Body of pancreas (tissue), 4 donors: ENCODE measurements around the gene FOXP1. TPM values are rescaled to one million over a fixed set of nuclear protein-coding genes. Genes with fewer than 3 reads are reported as not detected.

Experiments
- ATAC-seq: fragments of 150-250 bp; one replicate; pipeline ENCODE4 v1.9.1; 2016
- DNase-seq, 4 donors: peaks; one replicate each; pipeline ENCODE4 v3.0.0-alpha.2; 2019
- H3K27ac ChIP-seq, 4 donors: fragments of 200-600 bp; sonication (generic); 1 replicate in 3 of 4; 2 replicates in 1 of 4; pipeline versions ENCODE4 v1.5.1 to v1.6.1; 2016 to 2019; ENCODE audit warnings: mild to moderate bottlenecking in 1 of 4, mixed read lengths in 1 of 4, moderate library complexity in 1 of 4
- H3K27me3 ChIP-seq, 2 donors: fragments of 200-600 bp; sonication (generic); one replicate each; pipeline ENCODE4 v1.6.0; 2016; ENCODE audit warnings: mild to moderate bottlenecking in 1 of 2
- H3K36me3 ChIP-seq, 2 donors: fragments of 200-600 bp; sonication (generic); replicated peaks in 1 of 2; 2 replicates each; pipeline ENCODE4 v1.5.1; 2016; ENCODE audit warnings: low read depth in 2 of 2; ENCODE audit not compliant: insufficient read depth in 1 of 2
- H3K4me1 ChIP-seq: fragments of 200-600 bp; sonication (generic); one replicate; pipeline ENCODE4 v1.6.0; 2016
- H3K4me3 ChIP-seq, 2 donors: fragments of 200-600 bp; sonication (generic); 1 replicate in 1 of 2; 2 replicates in 1 of 2; pipeline ENCODE4 v1.5.1; 2016 to 2019
- H3K9me3 ChIP-seq, 3 donors: fragments of 200-600 bp; sonication (generic); 1 replicate in 2 of 3; 2 replicates in 1 of 3; pipeline ENCODE4 v1.5.1; 2016
- CTCF ChIP-seq, 7 experiments: fragments of 450-650 bp in 4 of 7; fragments of 200-600 bp in 3 of 7; sonication (generic) in 3 of 7; IDR thresholded peaks; one replicate each; pipeline ENCODE4 v1.5.1; 2016 to 2019; ENCODE audit warnings: antibody characterized with exemption in 7 of 7
- POLR2A ChIP-seq, 3 donors: fragments of 450-650 bp; IDR thresholded peaks; one replicate each; pipeline ENCODE4 v1.6.1; 2016; ENCODE audit warnings: antibody characterized with exemption in 3 of 3, mild to moderate bottlenecking in 2 of 3
- WGBS, 2 donors: methylation state at CpG; one replicate each; pipeline ENCODE4 v1.1.5; 2017; 5-methylcytosine and 5-hydroxymethylcytosine counted together
- intact Hi-C: fragments of 100-400 bp; cut with DNase I; formaldehyde crosslinking; loops from one replicate; pipeline ENCODE4 v1.15.1; 2023
- total RNA-seq, 2 donors: library from RNA; depleted of rRNA; stranded (reverse); fragments of >200 nt; gene quantifications; one replicate each; pipeline ENCODE4 v1.1.0, GENCODE V29; 2016

Gene FOXP1
- total RNA-seq, 2 donors from 2014 or later: 85.7 to 86.1 TPM

GRCh38 chr3:71525391-71525790, 58.1 kb downstream of the FOXP1 start:
- Histone ChIP-seq H3K4me1 (no peaks in the 10 kb centered on the region), H3K36me3 (no peaks in the 10 kb centered on the region), H3K4me3 (no peak overlapping the region), H3K27ac (no peak overlapping the region), H3K27me3 (no peaks in the 10 kb centered on the region), H3K9me3 (no peaks in the 10 kb centered on the region)
- ATAC-seq (no peak), DNase-seq (no peak)
- intact Hi-C loops: no loop called here
- 78 to 83% methylated on average over 3 of the region's 3 CpGs for WGBS, 2 donors
- TF ChIP-seq CTCF (IDR thresholded peaks at IDR 0.05) (no peak), POLR2A (IDR thresholded peaks at IDR 0.05) (no peak)

GRCh38 chr3:71524672-71525071, 58.9 kb downstream of the FOXP1 start:
- Histone ChIP-seq H3K4me1 (no peaks in the 10 kb centered on the region), H3K4me3 (no peak overlapping the region), H3K36me3 (no peaks in the 10 kb centered on the region), H3K27ac (no peak overlapping the region), H3K27me3 (no peaks in the 10 kb centered on the region), H3K9me3 (no peaks in the 10 kb centered on the region)
- TF ChIP-seq CTCF (IDR thresholded peaks at IDR 0.05) (no peak), POLR2A (IDR thresholded peaks at IDR 0.05) (no peak)
- 61 to 67% methylated on average over 7 of the region's 7 CpGs for WGBS, 2 donors
- ATAC-seq: no peak
- intact Hi-C loops: no loop called here
- DNase-seq: no peak

GRCh38 chr3:71523628-71524027, 59.9 kb downstream of the FOXP1 start:
- 90 to 94% methylated on average over 4 of the region's 4 CpGs for whole genome bisulfite sequencing, 2 donors
- Histone ChIP-seq H3K36me3 (no peaks in the 10 kb centered on the region), H3K27ac (no peak overlapping the region), H3K4me3 (no peak overlapping the region), H3K27me3 (no peaks in the 10 kb centered on the region), H3K4me1 (no peaks in the 10 kb centered on the region), H3K9me3 (no peaks in the 10 kb centered on the region)
- TF ChIP-seq CTCF (IDR thresholded peaks at IDR 0.05) (no peak), POLR2A (IDR thresholded peaks at IDR 0.05) (no peak)
- no peak for DNase-seq
- intact Hi-C loops: no loop called here
- no peak for ATAC-seq

GRCh38 chr3:71521940-71522876, 61.3 kb downstream of the FOXP1 start:
- WGBS, 2 donors: 84 to 91% methylated on average over 7 of the region's 7 CpGs
- no peaks in the 10 kb centered on the region for H3K27me3 ChIP-seq
- DNase-seq: peak in 3 of 4 donors; percentile 19 to 67 (median 38)
- no peak for ATAC-seq
- H3K9me3 ChIP-seq: no peaks in the 10 kb centered on the region
- no peak overlapping the region for H3K4me3 ChIP-seq
- intact Hi-C loops: no loop called here
- no peak overlapping the region for H3K27ac ChIP-seq
- TF ChIP-seq POLR2A (IDR thresholded peaks at IDR 0.05) (no peak), CTCF (IDR thresholded peaks at IDR 0.05) (no peak)
- H3K4me1 ChIP-seq: no peaks in the 10 kb centered on the region
- no peaks in the 10 kb centered on the region for H3K36me3 ChIP-seq

- Histone ChIP-seq H3K36me3 (no peaks in the 10 kb centered on the region), H3K27ac (no peak overlapping the region), H3K4me1 (no peaks in the 10 kb centered on the region), H3K9me3 (no peaks in the 10 kb centered on the region), H3K4me3 (no peak overlapping the region), H3K27me3 (no peaks in the 10 kb centered on the region)
- ATAC-seq: no peak
- no peak for DNase-seq
- 87 to 96% methylated on average over 4 of the region's 4 CpGs for WGBS, 2 donors
- TF ChIP-seq CTCF (IDR thresholded peaks at IDR 0.05) (no peak), POLR2A (IDR thresholded peaks at IDR 0.05) (no peak)
- intact Hi-C loops: no loop called here
Observed at GRCh38 chr3:71521021-71521352, 62.5 kb downstream of the FOXP1 start.
